Activated T-cell treated with anti-CD3 and anti-CD28 coated beads for 24 hours (primary cell): ENCODE measurements around the gene PRKG1.
"Not testable (repeated sequence)": the region's sequence is repeated elsewhere in the genome, so short reads cannot be mapped to it uniquely, and the experiment has no call there.

Source experiments
- DNase-seq: peaks from one replicate; pipeline ENCODE4 v3.0.0-alpha.2; 2020; ENCODE audit warnings: low read depth

Gene PRKG1

GRCh38 chr10:51117053-51117660 is 42.9 kb downstream of the PRKG1 start:
- no peak for DNase-seq

GRCh38 chr10:51117794-51118193 is 43.5 kb downstream of the PRKG1 start:
- DNase-seq = no peak

- DNase-seq = no peak
Measured at GRCh38 chr10:51119441-51119840, 45.2 kb downstream of the PRKG1 start.

GRCh38 chr10:51121861-51122260 is 47.6 kb downstream of the PRKG1 start:
- DNase-seq = no peak

GRCh38 chr10:51124852-51125251 is 50.6 kb downstream of the PRKG1 start:
- no peak for DNase-seq

GRCh38 chr10:51125518-51125917 is 51.2 kb downstream of the PRKG1 start:
- DNase-seq = no peak

- DNase-seq = no peak
Measured at GRCh38 chr10:51129946-51130544, 55.8 kb downstream of the PRKG1 start.

GRCh38 chr10:51137756-51138529 is 63.7 kb downstream of the PRKG1 start:
- DNase-seq = no peak

GRCh38 chr10:51139176-51139575 is 64.9 kb downstream of the PRKG1 start:
- DNase-seq = no peak

- DNase-seq = no peak
Measured at GRCh38 chr10:51141010-51141409, 66.7 kb downstream of the PRKG1 start.

GRCh38 chr10:51144161-51144781 is 70.0 kb downstream of the PRKG1 start:
- DNase-seq = no peak

- no peak for DNase-seq
Measured at GRCh38 chr10:51145375-51145774, 71.1 kb downstream of the PRKG1 start.

- DNase-seq = no peak
Measured at GRCh38 chr10:51147644-51148399, 73.5 kb downstream of the PRKG1 start.

GRCh38 chr10:51156926-51157325 is 82.6 kb downstream of the PRKG1 start:
- DNase-seq = no peak

- no peak for DNase-seq
Measured at GRCh38 chr10:51158832-51159231, 84.5 kb downstream of the PRKG1 start.

- DNase-seq = no peak
Measured at GRCh38 chr10:51159841-51160240, 85.6 kb downstream of the PRKG1 start.

- no peak for DNase-seq
Measured at GRCh38 chr10:51162002-51162401, 87.7 kb downstream of the PRKG1 start.

- DNase-seq = not testable (repeated sequence)
Measured at GRCh38 chr10:51163380-51164049, 89.2 kb downstream of the PRKG1 start.

- DNase-seq = no peak
Measured at GRCh38 chr10:51168086-51168815, 94.0 kb downstream of the PRKG1 start.

- DNase-seq = no peak
Measured at GRCh38 chr10:51169111-51169510, 94.8 kb downstream of the PRKG1 start.
